Measurements from ENCODE around the gene EPAS1. TPM values are rescaled to one million over a fixed set of nuclear protein-coding genes. Genes with fewer than 3 reads are reported as not detected.

Gene EPAS1
- total RNA-seq, 1 experiment from 2014 or later = 106 TPM

DNA sequence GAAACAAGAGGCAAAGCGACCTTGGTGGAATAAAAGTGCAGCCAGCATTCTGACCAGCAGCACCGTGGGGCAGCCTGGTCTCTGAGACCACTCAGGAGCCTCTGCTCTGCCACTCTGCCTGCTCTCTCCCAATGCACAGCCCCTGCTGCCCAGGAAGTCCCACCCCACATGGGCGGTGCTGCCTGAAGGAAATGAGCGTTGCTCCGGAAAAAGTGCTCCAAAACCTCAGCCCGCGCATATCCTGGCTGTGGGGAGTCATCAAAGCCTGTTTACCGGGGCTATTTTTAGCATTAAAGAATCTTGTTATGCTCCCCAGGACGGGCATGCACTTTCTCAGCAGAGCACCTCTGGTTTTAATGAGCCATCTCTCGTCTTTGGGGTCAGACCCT, 54.5 kb downstream of the EPAS1 start:
- in situ Hi-C loops (cut with HindIII; ENCODE audit: low pct_unique_long_range_greater_than_20kb, low sequenced_read_pairs) = no loop called here
- POLR2A ChIA-PET = no interaction called here
- no peaks in the 10 kb centered on the region for H3K4me1 ChIP-seq (ENCODE audit: control insufficient read depth, insufficient read depth, low read length)

DNA sequence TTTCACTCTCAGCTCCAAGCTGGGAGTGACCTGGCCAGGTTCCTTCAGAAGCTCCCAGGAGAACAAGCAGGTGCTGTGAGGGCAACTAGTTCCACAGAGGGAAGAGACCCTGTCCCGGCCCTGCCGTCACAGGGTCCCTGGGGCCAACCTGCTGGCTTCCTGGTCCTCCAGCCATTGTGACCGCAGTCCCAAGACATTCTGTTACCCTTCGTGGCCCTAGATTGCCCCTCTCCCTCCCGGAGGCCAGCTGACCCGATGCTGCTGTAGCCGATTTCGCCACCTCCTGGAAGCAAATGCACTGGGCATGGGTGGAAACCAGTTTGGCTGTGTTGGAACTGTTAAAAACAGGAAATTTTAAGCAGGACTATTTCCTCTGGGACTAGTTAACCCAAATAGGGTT, 55.4 kb downstream of the EPAS1 start:
- TF ChIP-seq, protein P1, sequence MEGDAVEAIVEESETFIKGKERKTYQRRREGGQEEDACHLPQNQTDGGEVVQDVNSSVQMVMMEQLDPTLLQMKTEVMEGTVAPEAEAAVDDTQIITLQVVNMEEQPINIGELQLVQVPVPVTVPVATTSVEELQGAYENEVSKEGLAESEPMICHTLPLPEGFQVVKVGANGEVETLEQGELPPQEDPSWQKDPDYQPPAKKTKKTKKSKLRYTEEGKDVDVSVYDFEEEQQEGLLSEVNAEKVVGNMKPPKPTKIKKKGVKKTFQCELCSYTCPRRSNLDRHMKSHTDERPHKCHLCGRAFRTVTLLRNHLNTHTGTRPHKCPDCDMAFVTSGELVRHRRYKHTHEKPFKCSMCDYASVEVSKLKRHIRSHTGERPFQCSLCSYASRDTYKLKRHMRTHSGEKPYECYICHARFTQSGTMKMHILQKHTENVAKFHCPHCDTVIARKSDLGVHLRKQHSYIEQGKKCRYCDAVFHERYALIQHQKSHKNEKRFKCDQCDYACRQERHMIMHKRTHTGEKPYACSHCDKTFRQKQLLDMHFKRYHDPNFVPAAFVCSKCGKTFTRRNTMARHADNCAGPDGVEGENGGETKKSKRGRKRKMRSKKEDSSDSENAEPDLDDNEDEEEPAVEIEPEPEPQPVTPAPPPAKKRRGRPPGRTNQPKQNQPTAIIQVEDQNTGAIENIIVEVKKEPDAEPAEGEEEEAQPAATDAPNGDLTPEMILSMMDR (IDR thresholded peaks at IDR 0.05) = no peak
- TF ChIP-seq, protein P2, sequence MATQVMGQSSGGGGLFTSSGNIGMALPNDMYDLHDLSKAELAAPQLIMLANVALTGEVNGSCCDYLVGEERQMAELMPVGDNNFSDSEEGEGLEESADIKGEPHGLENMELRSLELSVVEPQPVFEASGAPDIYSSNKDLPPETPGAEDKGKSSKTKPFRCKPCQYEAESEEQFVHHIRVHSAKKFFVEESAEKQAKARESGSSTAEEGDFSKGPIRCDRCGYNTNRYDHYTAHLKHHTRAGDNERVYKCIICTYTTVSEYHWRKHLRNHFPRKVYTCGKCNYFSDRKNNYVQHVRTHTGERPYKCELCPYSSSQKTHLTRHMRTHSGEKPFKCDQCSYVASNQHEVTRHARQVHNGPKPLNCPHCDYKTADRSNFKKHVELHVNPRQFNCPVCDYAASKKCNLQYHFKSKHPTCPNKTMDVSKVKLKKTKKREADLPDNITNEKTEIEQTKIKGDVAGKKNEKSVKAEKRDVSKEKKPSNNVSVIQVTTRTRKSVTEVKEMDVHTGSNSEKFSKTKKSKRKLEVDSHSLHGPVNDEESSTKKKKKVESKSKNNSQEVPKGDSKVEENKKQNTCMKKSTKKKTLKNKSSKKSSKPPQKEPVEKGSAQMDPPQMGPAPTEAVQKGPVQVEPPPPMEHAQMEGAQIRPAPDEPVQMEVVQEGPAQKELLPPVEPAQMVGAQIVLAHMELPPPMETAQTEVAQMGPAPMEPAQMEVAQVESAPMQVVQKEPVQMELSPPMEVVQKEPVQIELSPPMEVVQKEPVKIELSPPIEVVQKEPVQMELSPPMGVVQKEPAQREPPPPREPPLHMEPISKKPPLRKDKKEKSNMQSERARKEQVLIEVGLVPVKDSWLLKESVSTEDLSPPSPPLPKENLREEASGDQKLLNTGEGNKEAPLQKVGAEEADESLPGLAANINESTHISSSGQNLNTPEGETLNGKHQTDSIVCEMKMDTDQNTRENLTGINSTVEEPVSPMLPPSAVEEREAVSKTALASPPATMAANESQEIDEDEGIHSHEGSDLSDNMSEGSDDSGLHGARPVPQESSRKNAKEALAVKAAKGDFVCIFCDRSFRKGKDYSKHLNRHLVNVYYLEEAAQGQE (IDR thresholded peaks at IDR 0.05; ENCODE audit: insufficient read depth in 1 of 2, low read depth in 2 of 2, low read length in 1 of 2) = no peak
- TF ChIP-seq SIN3A (IDR thresholded peaks at IDR 0.05; ENCODE audit: borderline replicate concordance, insufficient read depth, low read depth, low read length) (no peak), TCF7L2 (IDR thresholded peaks at IDR 0.05; ENCODE audit: low read depth, low read length) (no peak), POLR2AphosphoS5 (IDR thresholded peaks at IDR 0.05; ENCODE audit: low read depth, low read length) (no peak)
- CTCF ChIA-PET = no interaction called here
- DNase-seq (ENCODE audit: low read depth, low spot score) (no peak), ATAC-seq (no peak)
- H3K27me3 ChIP-seq (ENCODE audit: control insufficient read depth, insufficient read depth, low read length) = no peaks in the 10 kb centered on the region
- BruUV-seq (replicated peaks) = no TSS peak
- H3K27ac ChIP-seq (ENCODE audit: low read length) = no peak overlapping the region
- intact Hi-C loops (cut with micrococcal nuclease; ENCODE audit: unreplicated experiment) = no loop called here
- in situ Hi-C loops (cut with HindIII; ENCODE audit: low pct_unique_long_range_greater_than_20kb, low sequenced_read_pairs) = no loop called here
- POLR2A ChIA-PET = no interaction called here
- no peak overlapping the region for H3K4me3 ChIP-seq (ENCODE audit: low read depth in 2 of 2, low read length in 2 of 2)
- no peaks in the 10 kb centered on the region for H3K4me1 ChIP-seq (ENCODE audit: control insufficient read depth, insufficient read depth, low read length)
- no peaks in the 10 kb centered on the region for H3K9me3 ChIP-seq (ENCODE audit: control insufficient read depth, insufficient read depth, low read depth, low read length)
- H3K36me3 ChIP-seq (ENCODE audit: control insufficient read depth, insufficient read depth, low read length) = no peaks in the 10 kb centered on the region; the same call in none of the 2 replicates

More for the DNA sequence above, 54.5 kb downstream of the EPAS1 start:
- no TSS peak for BruUV-seq (replicated peaks)
- CTCF ChIA-PET = no interaction called here
- ATAC-seq (no peak), DNase-seq (ENCODE audit: low read depth, low spot score) (no peak)
- no peak for TF ChIP-seq POLR2AphosphoS5 (IDR thresholded peaks at IDR 0.05; ENCODE audit: low read depth, low read length)
- no peak overlapping the region for H3K4me3 ChIP-seq (ENCODE audit: low read depth in 2 of 2, low read length in 2 of 2)
- H3K27ac ChIP-seq (ENCODE audit: low read length) = no peak overlapping the region
- no peaks in the 10 kb centered on the region; the same call in none of the 2 replicates for H3K36me3 ChIP-seq (ENCODE audit: control insufficient read depth, insufficient read depth, low read length)
- no peaks in the 10 kb centered on the region for H3K9me3 ChIP-seq (ENCODE audit: control insufficient read depth, insufficient read depth, low read depth, low read length)
- no peaks in the 10 kb centered on the region for H3K27me3 ChIP-seq (ENCODE audit: control insufficient read depth, insufficient read depth, low read length)
- intact Hi-C loops (cut with micrococcal nuclease; ENCODE audit: unreplicated experiment) = no loop called here

DNA sequence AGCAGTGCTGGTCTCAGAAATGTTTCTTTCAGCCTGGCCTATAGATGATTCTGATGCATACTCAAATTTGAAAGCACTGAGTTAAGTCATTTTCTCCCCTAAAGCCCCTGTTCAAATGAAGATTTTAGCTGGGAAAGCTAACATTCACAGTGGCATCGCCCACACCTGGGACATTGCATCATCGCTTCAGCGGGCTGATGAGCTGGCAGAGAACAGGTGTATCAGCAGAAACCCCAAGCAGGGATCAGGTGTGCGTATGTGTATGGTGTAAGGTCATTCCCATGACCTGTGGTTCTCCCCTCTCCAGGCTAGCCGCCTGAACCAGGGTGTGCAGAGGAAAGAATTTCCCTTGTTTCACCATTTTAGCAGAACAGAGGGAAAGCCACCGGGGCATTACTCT, 56.3 kb downstream of the EPAS1 start:
- no peak for TF ChIP-seq SIN3A (IDR thresholded peaks at IDR 0.05; ENCODE audit: borderline replicate concordance, insufficient read depth, low read depth, low read length)
- TF ChIP-seq, protein P2 (IDR thresholded peaks at IDR 0.05; ENCODE audit: insufficient read depth in 1 of 2, low read depth in 2 of 2, low read length in 1 of 2) = no peak
- no peak for TF ChIP-seq POLR2AphosphoS5 (IDR thresholded peaks at IDR 0.05; ENCODE audit: low read depth, low read length)
- TF ChIP-seq TCF7L2 (IDR thresholded peaks at IDR 0.05; ENCODE audit: low read depth, low read length) = no peak
- TF ChIP-seq, protein P1 (IDR thresholded peaks at IDR 0.05) = no peak
- H3K9me3 ChIP-seq (ENCODE audit: control insufficient read depth, insufficient read depth, low read depth, low read length) = no peaks in the 10 kb centered on the region
- H3K36me3 ChIP-seq (ENCODE audit: control insufficient read depth, insufficient read depth, low read length) = no peaks in the 10 kb centered on the region; the same call in none of the 2 replicates
- intact Hi-C loops (cut with micrococcal nuclease; ENCODE audit: unreplicated experiment) = no loop called here
- no peak for ATAC-seq
- no peaks in the 10 kb centered on the region for H3K27me3 ChIP-seq (ENCODE audit: control insufficient read depth, insufficient read depth, low read length)
- H3K27ac ChIP-seq (ENCODE audit: low read length) = no peak overlapping the region
- DNase-seq (ENCODE audit: low read depth, low spot score) = no peak
- no TSS peak for BruUV-seq (replicated peaks)
- H3K4me3 ChIP-seq (ENCODE audit: low read depth in 2 of 2, low read length in 2 of 2) = no peak overlapping the region
- in situ Hi-C loops (cut with HindIII; ENCODE audit: low pct_unique_long_range_greater_than_20kb, low sequenced_read_pairs) = no loop called here
- CTCF ChIA-PET = no interaction called here
- H3K4me1 ChIP-seq (ENCODE audit: control insufficient read depth, insufficient read depth, low read length) = no peaks in the 10 kb centered on the region
- POLR2A ChIA-PET = no interaction called here

Data from Panc1 (cell line).